ENCODE measurements around the gene CEP41.
"Not testable (repeated sequence)": the region's sequence is repeated elsewhere in the genome, so short reads cannot be mapped to it uniquely, and the experiment has no call there.

Gene CEP41

DNA sequence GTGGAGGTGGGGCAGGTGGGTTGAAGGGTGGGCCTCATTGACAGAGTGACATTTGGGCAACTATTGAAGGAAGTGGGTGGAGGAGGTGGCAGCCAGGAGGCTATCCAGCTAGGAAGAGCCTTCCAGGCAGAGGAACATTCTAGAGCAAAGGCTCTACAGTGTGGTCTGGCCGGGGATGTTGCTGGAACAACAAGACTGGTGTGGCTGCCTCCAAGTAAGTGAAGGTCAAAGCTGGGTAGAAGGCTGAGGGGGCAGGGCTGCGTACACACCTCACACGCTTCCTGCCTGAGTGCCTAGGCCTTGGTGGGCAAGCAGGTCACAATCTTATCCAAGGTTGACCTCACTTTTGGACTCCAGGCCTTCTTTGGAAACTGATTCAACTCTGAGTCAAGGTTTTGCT is 53.9 kb downstream of the CEP41 start:
- FAIRE-seq: no peak

GRCh38 chr7:130385600-130386066 is 55.2 kb downstream of the CEP41 start:
- FAIRE-seq: no peak

DNA sequence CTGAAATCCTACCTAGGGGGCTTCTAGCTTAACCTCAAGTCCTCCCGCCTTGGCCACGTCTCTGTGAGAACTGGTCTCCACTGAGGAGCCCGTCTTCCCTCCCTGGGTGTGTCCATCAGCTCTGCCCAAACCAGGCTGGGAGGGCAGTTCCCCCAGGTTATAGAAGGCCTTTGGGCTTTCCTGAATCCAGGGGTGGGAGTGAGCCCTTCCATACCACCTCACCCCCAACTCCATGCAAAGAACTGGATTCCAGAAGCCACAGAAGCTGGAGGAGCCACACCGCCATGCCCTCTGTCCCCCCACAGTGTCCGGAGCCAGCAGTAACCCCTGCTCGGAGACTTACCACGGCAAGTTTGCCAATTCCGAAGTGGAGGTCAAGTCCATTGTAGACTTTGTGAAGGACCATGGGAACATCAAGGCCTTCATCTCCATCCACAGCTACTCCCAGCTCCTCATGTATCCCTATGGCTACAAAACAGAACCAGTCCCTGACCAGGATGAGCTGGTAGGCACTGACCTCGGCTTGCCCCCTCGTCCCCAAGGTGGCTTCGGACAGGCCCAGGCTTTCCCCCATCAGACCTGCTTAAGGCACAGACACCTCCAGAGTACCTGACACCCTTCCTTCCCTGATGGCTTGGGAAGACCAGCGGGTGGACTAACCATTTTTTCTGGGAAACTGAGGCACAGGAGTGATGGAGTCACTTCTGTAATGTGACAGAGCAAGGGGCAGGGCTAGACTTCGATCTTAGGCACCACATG is 55.8 kb downstream of the CEP41 start:
- no peak for FAIRE-seq

DNA sequence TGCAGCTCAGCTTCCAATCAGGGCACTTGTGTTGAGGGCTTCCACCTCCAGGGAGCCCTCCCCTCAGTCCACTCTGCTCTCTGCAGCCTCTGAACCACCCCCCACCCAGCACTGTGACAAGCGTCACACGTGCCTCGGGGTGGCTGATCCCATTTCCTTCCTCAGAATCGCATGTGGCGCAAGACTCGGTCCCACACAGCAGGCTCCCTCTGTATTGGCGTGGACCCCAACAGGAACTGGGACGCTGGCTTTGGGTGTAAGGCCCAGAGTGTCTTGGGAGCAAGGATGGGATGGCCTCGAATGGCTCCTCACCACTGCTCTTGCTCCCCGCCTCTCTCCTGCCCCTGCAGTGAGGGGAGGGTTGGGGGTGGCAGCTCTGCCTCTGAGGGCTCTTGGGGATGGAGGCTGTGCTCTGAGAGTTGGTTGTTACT is 56.4 kb downstream of the CEP41 start:
- FAIRE-seq: no peak

DNA sequence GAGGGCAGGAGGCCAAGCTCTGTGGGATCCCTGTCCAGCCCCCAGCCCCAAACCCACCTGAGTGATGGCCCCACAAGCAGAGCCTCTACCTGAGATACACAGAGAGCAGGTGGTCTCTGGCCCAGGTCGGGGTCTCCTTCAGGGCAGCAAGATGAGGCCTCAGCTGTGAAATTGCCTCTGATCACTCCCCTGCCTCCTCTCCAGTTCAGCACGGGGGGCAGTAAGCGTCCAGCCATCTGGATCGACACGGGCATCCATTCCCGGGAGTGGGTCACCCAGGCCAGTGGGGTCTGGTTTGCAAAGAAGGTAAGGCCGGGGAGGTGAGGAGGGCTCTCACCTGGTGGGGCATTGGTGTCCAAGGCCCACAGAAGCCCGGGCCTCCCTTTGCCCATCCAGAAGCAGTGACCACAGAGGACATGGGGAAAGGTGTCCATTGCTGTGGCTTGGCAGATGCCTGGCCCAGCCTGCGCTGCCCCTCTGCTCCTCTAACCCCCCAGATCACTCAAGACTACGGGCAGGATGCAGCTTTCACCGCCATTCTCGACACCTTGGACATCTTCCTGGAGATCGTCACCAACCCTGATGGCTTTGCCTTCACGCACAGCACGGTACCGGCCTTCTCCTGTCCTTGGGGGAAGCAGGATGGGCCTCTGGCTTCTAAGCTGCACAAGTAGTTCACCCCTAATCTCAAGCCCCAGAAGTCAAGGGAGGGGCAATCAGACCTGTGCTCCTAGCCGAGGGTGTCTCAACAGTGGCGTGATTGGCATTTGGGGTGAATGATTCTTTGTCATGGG is 57.4 kb downstream of the CEP41 start:
- FAIRE-seq: no peak

DNA sequence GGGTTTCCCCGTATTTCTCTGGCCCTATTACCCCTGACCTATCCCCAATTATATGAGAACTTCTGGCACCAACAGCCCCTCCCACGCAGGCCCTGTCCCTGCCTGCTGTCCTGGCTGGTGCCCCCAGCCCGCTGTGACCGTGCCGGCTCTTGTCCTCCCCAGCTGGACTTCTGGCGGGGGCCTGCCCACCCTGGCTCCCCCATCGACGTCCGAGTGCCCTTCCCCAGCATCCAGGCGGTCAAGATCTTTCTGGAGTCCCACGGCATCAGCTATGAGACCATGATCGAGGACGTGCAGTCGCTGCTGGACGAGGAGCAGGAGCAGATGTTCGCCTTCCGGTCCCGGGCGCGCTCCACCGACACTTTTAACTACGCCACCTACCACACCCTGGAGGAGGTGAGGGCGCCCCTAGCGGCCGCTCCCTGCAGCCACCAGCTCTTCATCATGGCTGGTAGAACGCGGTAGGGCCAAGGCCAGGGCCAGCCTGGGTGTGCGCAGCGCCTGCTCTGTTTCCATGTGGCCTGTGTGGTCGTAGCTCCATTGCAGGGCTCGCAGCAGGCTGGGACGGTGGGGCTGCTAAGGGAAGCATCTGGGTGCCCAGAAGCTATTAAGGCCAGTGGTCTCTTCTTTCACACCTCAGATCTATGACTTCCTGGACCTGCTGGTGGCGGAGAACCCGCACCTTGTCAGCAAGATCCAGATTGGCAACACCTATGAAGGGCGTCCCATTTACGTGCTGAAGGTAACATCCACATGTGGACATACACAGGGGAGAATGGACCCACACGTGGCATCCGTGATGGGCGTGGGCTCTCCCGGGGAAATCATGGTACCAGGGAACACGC is 59.1 kb downstream of the CEP41 start:
- no peak for FAIRE-seq

- no peak for FAIRE-seq
Observed at GRCh38 chr7:130380861-130381455, 59.9 kb downstream of the CEP41 start.

GRCh38 chr7:130379921-130380860 is 60.6 kb downstream of the CEP41 start, which contains the start of gene CPA1:
Gene CPA1, plus strand, starts transcription at chr7:130380494. Its CDS starts 27 bp downstream, at chr7:130380521.
- FAIRE-seq: no peak

- FAIRE-seq: no peak
Observed at GRCh38 chr7:130379532-130379920, 61.3 kb downstream of the CEP41 start.

- no peak for FAIRE-seq
Observed at GRCh38 chr7:130379019-130379418, 61.8 kb downstream of the CEP41 start.

GRCh38 chr7:130377178-130377577 is 63.6 kb downstream of the CEP41 start:
- FAIRE-seq: no peak

GRCh38 chr7:130376461-130376860 is 64.4 kb downstream of the CEP41 start:
- FAIRE-seq: not testable (repeated sequence)

GRCh38 chr7:130374507-130374906 is 66.3 kb downstream of the CEP41 start:
- FAIRE-seq: no peak

DNA sequence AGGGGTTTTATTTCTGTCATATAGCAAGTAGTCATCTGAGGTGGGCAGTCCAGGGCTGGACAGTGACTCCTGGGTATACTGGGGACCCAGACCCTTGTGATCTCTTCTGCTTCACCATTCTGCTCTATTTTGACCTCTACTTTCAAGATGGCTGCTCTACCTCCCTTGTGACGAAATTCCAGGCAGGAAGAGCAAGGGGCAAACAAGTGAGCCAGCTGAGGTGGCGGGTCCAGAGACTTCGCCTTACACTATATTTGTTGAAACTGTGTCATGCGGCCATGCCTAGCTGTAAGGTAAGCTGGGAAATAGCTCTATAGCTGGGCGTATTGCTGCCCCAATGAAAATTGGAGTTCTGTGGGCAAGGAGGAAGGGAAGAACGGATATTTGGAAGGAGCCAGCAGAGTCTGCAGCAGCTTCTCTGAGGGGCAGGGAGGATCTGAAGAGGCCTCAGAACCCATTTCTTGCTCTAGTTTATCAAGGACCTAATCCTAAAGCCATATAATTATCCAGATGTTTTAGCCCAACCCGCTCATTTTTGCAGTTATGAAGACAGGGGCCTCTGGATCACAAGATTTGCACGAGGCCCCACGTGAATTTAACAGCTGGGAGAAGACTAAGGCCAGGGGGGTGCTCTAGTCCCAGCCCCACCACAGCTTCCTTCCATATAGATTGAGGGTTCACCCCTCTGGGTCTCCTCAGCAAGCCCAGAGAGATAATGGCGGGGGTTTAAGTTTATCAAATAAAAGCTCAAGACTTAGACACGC is 68.2 kb downstream of the CEP41 start:
- FAIRE-seq: no peak

GRCh38 chr7:130371046-130371445 is 69.8 kb downstream of the CEP41 start:
- FAIRE-seq: no peak

DNA sequence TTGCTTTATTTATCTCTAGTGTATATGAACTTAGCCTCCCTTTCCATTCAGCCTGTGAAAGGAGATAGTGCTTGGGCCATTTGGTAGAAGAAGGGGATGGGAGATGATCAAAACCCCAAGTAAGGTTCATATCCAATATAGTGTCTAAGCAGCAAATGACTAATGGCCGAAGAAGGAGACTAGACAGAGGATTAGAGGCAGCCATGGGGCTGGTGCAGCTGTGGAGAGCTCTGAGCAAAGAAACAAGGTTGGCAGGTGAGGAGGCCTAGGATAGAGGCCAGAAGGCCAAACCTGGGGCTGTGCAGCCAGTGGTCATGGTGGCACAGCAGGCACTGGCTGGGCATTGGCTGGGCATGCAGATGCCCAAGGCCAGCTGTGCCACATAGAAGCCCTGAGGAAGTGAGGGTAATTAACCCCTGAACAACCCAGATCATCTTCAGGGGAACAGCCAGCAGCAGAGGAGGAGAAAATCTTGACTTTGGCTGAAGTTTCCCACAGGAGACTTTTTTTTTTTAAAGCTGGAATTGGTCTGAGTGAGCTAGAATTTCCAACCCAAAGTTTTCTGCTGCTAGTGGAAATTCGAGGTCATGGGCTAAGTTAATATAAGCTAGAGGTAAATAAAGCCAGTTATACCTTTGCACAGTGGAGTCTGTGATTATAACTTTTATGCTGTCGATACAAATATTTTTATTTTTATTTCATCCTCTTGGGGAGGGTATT is 70.8 kb downstream of the CEP41 start:
- no peak for FAIRE-seq

DNA sequence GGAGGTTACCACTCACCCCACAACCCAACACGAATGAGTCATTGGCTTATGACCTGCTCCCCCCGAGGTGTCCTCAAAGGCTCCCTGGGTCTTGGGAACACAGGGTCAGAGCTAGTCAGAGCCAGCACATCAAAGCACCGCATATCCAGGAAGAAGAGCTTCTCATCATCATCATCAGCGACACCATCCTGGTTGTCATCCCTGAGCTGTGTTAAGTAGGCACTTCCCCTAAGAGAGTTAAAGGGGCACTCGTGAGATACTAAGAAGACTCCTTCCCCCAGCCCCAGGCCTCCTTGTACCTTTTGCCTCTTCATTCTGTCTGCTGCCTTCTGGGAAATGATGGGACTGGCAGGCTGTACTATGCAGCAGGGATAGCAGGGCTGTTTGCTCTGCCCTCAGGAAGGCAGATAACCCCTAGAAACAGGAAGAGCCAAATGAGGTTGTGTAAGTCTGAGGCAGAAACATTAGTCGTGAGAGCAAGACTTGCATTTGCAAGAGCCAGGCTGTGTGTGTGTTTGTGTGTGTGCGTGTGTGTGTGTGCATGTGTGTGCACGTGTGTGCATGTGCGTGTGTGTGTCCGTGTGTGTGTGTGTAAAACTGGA is 71.6 kb downstream of the CEP41 start:
- FAIRE-seq: no peak

DNA sequence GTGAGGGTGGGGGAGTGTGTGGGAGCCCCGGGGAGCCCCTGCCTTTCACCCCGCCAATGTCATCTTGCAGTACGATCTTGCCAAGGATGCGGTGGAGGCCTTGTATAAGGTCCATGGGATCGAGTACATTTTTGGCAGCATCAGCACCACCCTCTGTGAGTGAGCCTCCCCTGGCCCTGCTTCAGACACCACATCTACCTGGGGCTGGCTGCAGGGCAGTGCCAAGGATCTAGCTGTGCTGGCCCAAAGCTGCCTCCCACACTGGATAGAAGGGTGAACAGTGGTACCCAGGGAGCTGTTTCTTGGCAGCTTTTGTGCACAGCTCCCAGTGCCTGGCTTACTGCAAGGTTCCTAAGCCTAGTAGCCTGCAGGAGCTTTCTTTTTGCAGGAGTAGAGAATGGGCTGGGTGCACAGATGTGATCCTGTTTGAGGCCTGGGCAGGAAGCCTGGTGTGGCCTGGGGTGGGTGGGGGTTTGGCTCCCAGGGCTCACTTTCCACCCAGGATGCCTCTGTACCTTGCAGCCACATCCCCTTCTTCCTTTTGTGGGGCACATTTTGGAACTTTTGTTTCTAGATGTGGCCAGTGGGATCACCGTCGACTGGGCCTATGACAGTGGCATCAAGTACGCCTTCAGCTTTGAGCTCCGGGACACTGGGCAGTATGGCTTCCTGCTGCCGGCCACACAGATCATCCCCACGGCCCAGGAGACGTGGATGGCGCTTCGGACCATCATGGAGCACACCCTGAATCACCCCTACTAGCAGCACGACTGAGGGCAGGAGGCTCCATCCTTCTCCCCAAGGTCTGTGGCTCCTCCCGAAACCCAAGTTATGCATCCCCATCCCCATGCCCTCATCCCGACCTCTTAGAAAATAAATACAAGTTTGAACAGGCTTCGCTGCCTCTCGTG is 72.7 kb downstream of the CEP41 start:
- FAIRE-seq: no peak

Data from A204.1 (cell line).